Neuronal stem cell (in vitro differentiated cells): ENCODE results near the gene ATP6V1A.

Experiments
- DNase-seq: peaks from one replicate; pipeline ENCODE4 v3.0.0-alpha.2; 2013; ENCODE audit warnings: low spot score
- H2AFZ ChIP-seq: one replicate; pipeline ENCODE4 v1.6.1; 2013; ENCODE audit warnings: mild to moderate bottlenecking, low read length, inconsistent platforms
- H2AK5ac ChIP-seq: 2 replicates; pipeline ENCODE4 v1.6.1; 2013; ENCODE audit warnings: low read depth, mild to moderate bottlenecking, inconsistent platforms, low read length, moderate library complexity, mixed read lengths
- H2BK120ac ChIP-seq: 2 replicates; pipeline ENCODE4 v1.6.1; 2013; ENCODE audit warnings: low read depth, mild to moderate bottlenecking, inconsistent platforms, low read length, moderate library complexity, mixed read lengths
- H2BK12ac ChIP-seq: one replicate; pipeline ENCODE4 v1.6.1; 2013; ENCODE audit warnings: low read length, inconsistent platforms
- H2BK15ac ChIP-seq: 2 replicates; pipeline ENCODE4 v1.6.1; 2013; ENCODE audit warnings: mild to moderate bottlenecking, low read length, inconsistent platforms, mixed read lengths
- H2BK5ac ChIP-seq: one replicate; pipeline ENCODE4 v1.6.1; 2013; ENCODE audit warnings: inconsistent platforms, mild to moderate bottlenecking, low read length, moderate library complexity
- H3K14ac ChIP-seq: one replicate; pipeline ENCODE4 v1.6.1; 2013; ENCODE audit warnings: low read length, inconsistent platforms
- H3K18ac ChIP-seq: 2 replicates; pipeline ENCODE4 v1.6.1; 2013; ENCODE audit warnings: low read length, inconsistent platforms
- H3K23ac ChIP-seq: 2 replicates; pipeline ENCODE4 v1.6.1; 2013; ENCODE audit warnings: low read depth, mild to moderate bottlenecking, mixed read lengths, low read length, inconsistent platforms; ENCODE audit not compliant: poor library complexity
- H3K27ac ChIP-seq: replicated peaks from 3 replicates; pipeline ENCODE4 v1.5.1; 2013; ENCODE audit warnings: low read length, inconsistent platforms
- H3K27me3 ChIP-seq, 3 experiments: 2 replicates each; pipeline ENCODE4 v1.6.1; 2013; ENCODE audit warnings: low read length in 3 of 3, mild to moderate bottlenecking in 2 of 3, inconsistent platforms in 1 of 3, low read depth in 1 of 3, mixed read lengths in 1 of 3, moderate library complexity in 1 of 3; ENCODE audit not compliant: control insufficient read depth in 3 of 3, insufficient read depth in 3 of 3
- H3K36me3 ChIP-seq, 2 donors: replicated peaks in 1 of 2; 2 replicates each; pipeline ENCODE4 v1.6.1; 2013; ENCODE audit warnings: low read length in 2 of 2; ENCODE audit not compliant: control insufficient read depth in 2 of 2, insufficient read depth in 2 of 2
- H3K4ac ChIP-seq: 2 replicates; pipeline ENCODE4 v1.6.1; 2013; ENCODE audit warnings: inconsistent platforms, mild to moderate bottlenecking, low read length, moderate library complexity
- H3K4me1 ChIP-seq, 2 donors: 1 replicate in 1 of 2; 2 replicates in 1 of 2; pipeline ENCODE4 v1.6.1; 2013; ENCODE audit warnings: low read length in 2 of 2, low read depth in 1 of 2; ENCODE audit not compliant: control insufficient read depth in 2 of 2, insufficient read depth in 1 of 2
- H3K4me2 ChIP-seq: one replicate; pipeline ENCODE4 v1.6.1; 2013; ENCODE audit warnings: mild to moderate bottlenecking, low read length, inconsistent platforms; ENCODE audit not compliant: insufficient read depth, poor library complexity, severe bottlenecking
- H3K4me3 ChIP-seq, 2 donors: 2 replicates each; pipeline ENCODE4 v1.5.1; 2013; ENCODE audit warnings: low read length in 2 of 2, mild to moderate bottlenecking in 2 of 2, inconsistent platforms in 1 of 2, moderate library complexity in 1 of 2
- H3K79me1 ChIP-seq: one replicate; pipeline ENCODE4 v1.6.1; 2013; ENCODE audit warnings: low read depth, mild to moderate bottlenecking, inconsistent platforms, low read length, moderate library complexity
- H3K9ac ChIP-seq: one replicate; pipeline ENCODE4 v1.6.1; 2013; ENCODE audit warnings: mild to moderate bottlenecking, low read depth, low read length, inconsistent platforms; ENCODE audit not compliant: poor library complexity
- H3K9me3 ChIP-seq, 2 donors: replicated peaks in 1 of 2; 2 replicates each; pipeline versions ENCODE3 to v1.6.1; 2013; ENCODE audit warnings: low read length in 2 of 2, mild to moderate bottlenecking in 2 of 2, inconsistent platforms in 1 of 2, low read depth in 1 of 2, mixed read lengths in 1 of 2, moderate library complexity in 1 of 2; ENCODE audit not compliant: control insufficient read depth in 2 of 2, insufficient read depth in 1 of 2
- H4K8ac ChIP-seq: one replicate; pipeline ENCODE4 v1.6.1; 2013; ENCODE audit warnings: low read depth, mild to moderate bottlenecking, inconsistent platforms, low read length, moderate library complexity
- H4K91ac ChIP-seq: one replicate; pipeline ENCODE4 v1.6.1; 2013; ENCODE audit warnings: low read length, low read depth, mild to moderate bottlenecking, inconsistent platforms; ENCODE audit not compliant: poor library complexity
- WGBS, 2 donors: extraction: QIAGEN DNeasy Blood & Tissue Kit; methylation state at CpG; one replicate each; pipeline ENCODE4 v1.1.7; 2013; ENCODE audit warnings: missing lambda C conversion rate in 2 of 2, mixed read lengths in 1 of 2; ENCODE audit not compliant: insufficient read length in 2 of 2, insufficient replicate concordance in 1 of 2; ENCODE audit errors: extremely low coverage in 2 of 2; 5-methylcytosine and 5-hydroxymethylcytosine counted together

Gene ATP6V1A

DNA sequence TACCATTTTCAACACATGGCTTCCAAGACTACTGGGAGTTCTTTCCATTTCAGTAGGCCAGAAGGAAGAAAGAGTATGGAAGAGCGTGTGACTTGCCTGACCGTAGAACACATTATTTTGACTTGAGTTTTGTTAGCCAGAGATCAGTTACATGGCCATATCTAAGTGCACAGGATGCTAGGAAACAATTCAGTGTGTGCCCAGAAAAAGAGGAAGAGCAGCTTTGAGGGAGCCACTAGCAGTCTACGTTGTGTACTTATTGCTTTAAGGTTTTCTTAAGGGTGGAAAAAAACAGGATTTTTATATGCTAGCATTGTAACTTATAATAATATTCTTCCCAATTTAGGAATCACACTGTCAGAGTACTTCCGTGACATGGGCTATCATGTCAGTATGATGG, 47.7 kb downstream of the ATP6V1A start:
- H3K14ac ChIP-seq, result no peak overlapping the region
- no peaks in the 10 kb centered on the region for H3K27me3 ChIP-seq
- no peak overlapping the region for H3K9ac ChIP-seq
- no peaks in the 10 kb centered on the region for H3K4me1 ChIP-seq
- H2BK5ac ChIP-seq, result no peak overlapping the region
- H2BK12ac ChIP-seq, result no peak overlapping the region
- no peak overlapping the region for H3K4ac ChIP-seq
- peaks cover 5 to 64% of the 10 kb centered on the region in 2 donors for H3K36me3 ChIP-seq
- H4K8ac ChIP-seq, result no peak overlapping the region
- no peaks in the 10 kb centered on the region for H3K9me3 ChIP-seq
- no peak overlapping the region for H3K27ac ChIP-seq
- no peak overlapping the region for H4K91ac ChIP-seq
- no peak overlapping the region for H2AK5ac ChIP-seq
- DNase-seq, result no peak
- WGBS, 2 donors, result no CpG with 5 or more reads among the region's 4 CpGs
- no peak overlapping the region for H3K23ac ChIP-seq
- H3K4me2 ChIP-seq, result no peak overlapping the region
- H3K79me1 ChIP-seq, result no peaks in the 10 kb centered on the region
- H2BK120ac ChIP-seq, result no peak overlapping the region
- H3K18ac ChIP-seq, result no peak overlapping the region
- no peak overlapping the region for H2BK15ac ChIP-seq
- H2AFZ ChIP-seq, result no peak overlapping the region
- no peak overlapping the region for H3K4me3 ChIP-seq

DNA sequence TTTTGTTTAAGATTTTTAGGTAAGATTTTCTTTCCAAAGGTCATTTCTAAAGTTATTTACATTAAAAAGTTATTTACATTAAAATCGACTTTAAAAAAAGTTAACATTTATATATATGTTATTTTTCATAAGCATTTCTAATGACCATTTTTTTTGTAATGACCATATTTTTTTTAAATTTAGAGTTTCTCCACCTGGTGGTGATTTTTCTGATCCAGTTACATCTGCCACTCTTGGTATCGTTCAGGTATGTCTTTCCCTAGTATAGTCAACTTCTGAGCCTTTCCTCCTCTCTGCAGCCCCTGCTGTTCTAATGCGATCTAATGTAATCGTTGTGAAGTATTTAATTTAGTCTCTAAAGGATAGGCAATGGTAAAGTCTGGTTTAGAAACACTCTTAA, 48.9 kb downstream of the ATP6V1A start:
- no peak overlapping the region for H3K14ac ChIP-seq
- no peak overlapping the region for H3K9ac ChIP-seq
- H3K27me3 ChIP-seq, result no peaks in the 10 kb centered on the region
- no peak overlapping the region for H2BK15ac ChIP-seq
- no peak overlapping the region for H3K4me3 ChIP-seq
- no peak overlapping the region for H4K91ac ChIP-seq
- no peaks in the 10 kb centered on the region for H3K4me1 ChIP-seq
- no peak overlapping the region for H3K4ac ChIP-seq
- H4K8ac ChIP-seq, result no peak overlapping the region
- H2BK12ac ChIP-seq, result no peak overlapping the region
- no peak overlapping the region for H2AFZ ChIP-seq
- H3K4me2 ChIP-seq, result no peak overlapping the region
- H3K18ac ChIP-seq, result no peak overlapping the region
- H3K23ac ChIP-seq, result no peak overlapping the region
- H2AK5ac ChIP-seq, result no peak overlapping the region
- WGBS, 2 donors, result no CpG with 5 or more reads among the region's 4 CpGs
- H3K27ac ChIP-seq, result no peak overlapping the region
- H2BK120ac ChIP-seq, result no peak overlapping the region
- H3K36me3 ChIP-seq, result peaks cover 5 to 69% of the 10 kb centered on the region in 2 donors
- H2BK5ac ChIP-seq, result no peak overlapping the region
- H3K79me1 ChIP-seq, result no peaks in the 10 kb centered on the region
- no peaks in the 10 kb centered on the region for H3K9me3 ChIP-seq
- no peak for DNase-seq

DNA sequence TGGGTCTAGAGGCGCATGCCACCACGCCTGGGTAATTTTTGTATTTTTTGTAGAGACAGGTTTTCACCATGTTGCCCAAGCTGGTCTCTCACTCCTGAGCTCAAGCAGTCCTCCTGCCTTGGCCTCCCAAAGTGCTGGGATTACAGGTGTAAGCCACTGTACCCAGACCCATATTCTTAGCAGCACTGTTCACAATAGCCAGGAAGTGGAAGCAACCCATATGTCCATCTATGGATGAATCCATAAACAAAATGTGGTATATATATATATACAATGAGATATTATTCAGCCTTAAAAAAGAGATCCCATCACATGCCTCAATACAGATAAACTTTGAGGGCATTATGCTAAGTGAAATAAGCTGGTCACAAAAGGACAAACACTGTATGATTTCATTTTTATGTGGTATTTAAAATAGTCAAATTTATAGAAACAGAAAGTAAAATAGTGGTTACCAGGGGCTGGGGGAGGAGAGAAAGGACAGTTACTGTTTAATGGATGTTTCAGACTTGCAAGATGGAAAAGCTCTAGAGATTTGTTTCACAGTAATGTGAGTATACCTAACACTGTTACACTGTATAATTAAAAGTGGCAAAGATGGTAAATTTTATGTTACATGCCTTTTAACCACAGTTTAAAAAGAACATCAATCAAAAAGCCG, 56.1 kb downstream of the ATP6V1A start:
- H2AK5ac ChIP-seq, result no peak overlapping the region
- no CpG with 5 or more reads among the region's 3 CpGs for WGBS, 2 donors
- no peaks in the 10 kb centered on the region for H3K27me3 ChIP-seq

GRCh38 chr3:113804661-113805060, 57.8 kb downstream of the ATP6V1A start:
- no peak for DNase-seq
- Histone ChIP-seq H3K27ac (no peak overlapping the region), H3K36me3 (peaks cover 7 to 80% of the 10 kb centered on the region in 2 donors)

More for the DNA sequence above, 56.1 kb downstream of the ATP6V1A start:
- peaks cover 9 to 91% of the 10 kb centered on the region in 2 donors for H3K36me3 ChIP-seq
- H3K18ac ChIP-seq, result no peak overlapping the region
- H3K14ac ChIP-seq, result no peak overlapping the region
- no peak overlapping the region for H4K8ac ChIP-seq
- DNase-seq, result no peak
- H2BK120ac ChIP-seq, result no peak overlapping the region
- H3K4me1 ChIP-seq, result no peaks in the 10 kb centered on the region
- H2AFZ ChIP-seq, result no peak overlapping the region
- H3K4me2 ChIP-seq, result no peak overlapping the region
- no peak overlapping the region for H2BK12ac ChIP-seq
- no peaks in the 10 kb centered on the region for H3K9me3 ChIP-seq
- H2BK5ac ChIP-seq, result no peak overlapping the region
- no peak overlapping the region for H3K23ac ChIP-seq
- no peak overlapping the region for H3K27ac ChIP-seq
- no peak overlapping the region for H3K4me3 ChIP-seq
- no peak overlapping the region for H2BK15ac ChIP-seq
- no peak overlapping the region for H3K9ac ChIP-seq
- H3K79me1 ChIP-seq, result no peaks in the 10 kb centered on the region
- no peak overlapping the region for H3K4ac ChIP-seq
- H4K91ac ChIP-seq, result no peak overlapping the region

More at GRCh38 chr3:113804661-113805060, 57.8 kb downstream of the ATP6V1A start:
- H2AFZ ChIP-seq, result no peak overlapping the region
- no peak overlapping the region for H3K18ac ChIP-seq
- no peak overlapping the region for H2AK5ac ChIP-seq
- no peak overlapping the region for H4K91ac ChIP-seq
- no peak overlapping the region for H3K14ac ChIP-seq
- no peaks in the 10 kb centered on the region for H3K79me1 ChIP-seq
- H3K4ac ChIP-seq, result no peak overlapping the region
- no peak overlapping the region for H2BK12ac ChIP-seq
- H2BK5ac ChIP-seq, result no peak overlapping the region
- no peaks in the 10 kb centered on the region for H3K9me3 ChIP-seq
- H2BK120ac ChIP-seq, result no peak overlapping the region
- no peak overlapping the region for H3K4me3 ChIP-seq
- H3K27me3 ChIP-seq, result no peaks in the 10 kb centered on the region
- H4K8ac ChIP-seq, result no peak overlapping the region
- no peak overlapping the region for H2BK15ac ChIP-seq
- H3K23ac ChIP-seq, result no peak overlapping the region
- H3K4me1 ChIP-seq, result no peaks in the 10 kb centered on the region
- WGBS, 2 donors, result no CpG with 5 or more reads among the region's 4 CpGs
- no peak overlapping the region for H3K4me2 ChIP-seq
- H3K9ac ChIP-seq, result no peak overlapping the region
